Right lobe of liver (tissue), 6 donors: ENCODE measurements around the gene FAM110A. TPM values are rescaled to one million over a fixed set of nuclear protein-coding genes. Genes with fewer than 3 reads are reported as not detected.

ENCODE experiments used
- ATAC-seq, 4 donors: fragments of 200-7000 bp; cut with Tn5 transposase; one replicate each; pipeline ENCODE4 v1.9.1; 2020; ENCODE audit warnings: mild to moderate bottlenecking in 4 of 4, moderate library complexity in 4 of 4
- DNase-seq, 3 donors: peaks; one replicate each; pipeline ENCODE4 v3.0.0-alpha.2; 2020
- H3K27ac ChIP-seq, 3 donors: fragments of 200-600 bp; one replicate each; pipeline ENCODE4 v1.8.0; 2022
- H3K27me3 ChIP-seq, 2 donors: fragments of 200-600 bp; one replicate each; pipeline ENCODE4 v1.8.0; 2022
- H3K36me3 ChIP-seq, 4 donors: fragments of 200-600 bp; sonication (generic) in 1 of 4; one replicate each; pipeline versions ENCODE4 v1.5.1 to v1.8.0; 2017 to 2022; ENCODE audit warnings: control low read depth in 1 of 4
- H3K4me1 ChIP-seq, 4 donors: fragments of 200-600 bp; sonication (generic) in 1 of 4; one replicate each; pipeline versions ENCODE4 v1.5.1 to v1.8.0; 2017 to 2022; ENCODE audit warnings: control low read depth in 1 of 4
- H3K4me3 ChIP-seq, 3 donors: fragments of 200-600 bp; one replicate each; pipeline ENCODE4 v1.8.0; 2022
- H3K9me3 ChIP-seq, 4 donors: fragments of 200-600 bp; sonication (generic) in 1 of 4; one replicate each; pipeline versions ENCODE4 v1.5.1 to v1.8.0; 2017 to 2022; ENCODE audit warnings: control low read depth in 1 of 4
- POLR2A ChIP-seq: fragments of 450-650 bp; IDR thresholded peaks from one replicate; pipeline ENCODE4 v1.6.1; 2017; ENCODE audit warnings: antibody characterized with exemption, mild to moderate bottlenecking
- WGBS: methylation state at CpG from one replicate; pipeline ENCODE4 v1.1.6; 2018; ENCODE audit warnings: low coverage, low lambda C conversion rate; ENCODE audit not compliant: insufficient coverage; ENCODE audit errors: missing lambda C conversion rate; 5-methylcytosine and 5-hydroxymethylcytosine counted together
- intact Hi-C, 2 donors: fragments of 100-400 bp; cut with DNase I; formaldehyde crosslinking; loops; one replicate each; pipeline versions ENCODE4 v1.11.2 to v1.14.1; 2022
- total RNA-seq, 6 experiments: library from RNA; depleted of rRNA in 2 of 6; stranded (reverse); fragments of >200 nt in 2 of 6; fragmentation: NEBNext Ultra II Directional in 3 of 6; extraction: Animal tissue kit (Norgen Biotek cat#: 25700) in 3 of 6; gene quantifications; one replicate each; pipeline versions ENCODE4 v1.1.0 to v1.2.4, GENCODE V29; 2016 to 2023
- TF ChIP-seq, protein P1 (sequence below), 4 donors: fragments of 200-600 bp in 3 of 4; fragments of 450-650 bp in 1 of 4; IDR thresholded peaks; one replicate each; pipeline versions ENCODE4 v1.5.1 to v1.8.0; 2016 to 2022; ENCODE audit warnings: antibody characterized with exemption in 4 of 4, mild to moderate bottlenecking in 2 of 4
- donor health status: DM: no; HTN: yes; CAD: no.
- donor health status: DM: no; HTN: no; CAD: no.
- donor health status: DM: no; HTN: no; CAD: no.
- donor health status: DM: no; HTN: yes; CAD: no.
- donor health status: DM: no; HTN: yes; CAD: no.

The FAM110A gene
- total RNA-seq, 6 experiments from 2014 or later: 1.4 to 4.1 (median 2.7) TPM

GRCh38 chr20:819680-820322 is 13.7 kb upstream of the FAM110A start:
- Histone ChIP-seq H3K4me1 (no peaks in the 10 kb centered on the region), H3K27me3 (no peaks in the 10 kb centered on the region), H3K4me3 (no peak overlapping the region), H3K27ac (no peak overlapping the region), H3K36me3 (no peaks in the 10 kb centered on the region), H3K9me3 (no peaks in the 10 kb centered on the region)
- no peak for TF ChIP-seq POLR2A
- TF ChIP-seq, protein P1, sequence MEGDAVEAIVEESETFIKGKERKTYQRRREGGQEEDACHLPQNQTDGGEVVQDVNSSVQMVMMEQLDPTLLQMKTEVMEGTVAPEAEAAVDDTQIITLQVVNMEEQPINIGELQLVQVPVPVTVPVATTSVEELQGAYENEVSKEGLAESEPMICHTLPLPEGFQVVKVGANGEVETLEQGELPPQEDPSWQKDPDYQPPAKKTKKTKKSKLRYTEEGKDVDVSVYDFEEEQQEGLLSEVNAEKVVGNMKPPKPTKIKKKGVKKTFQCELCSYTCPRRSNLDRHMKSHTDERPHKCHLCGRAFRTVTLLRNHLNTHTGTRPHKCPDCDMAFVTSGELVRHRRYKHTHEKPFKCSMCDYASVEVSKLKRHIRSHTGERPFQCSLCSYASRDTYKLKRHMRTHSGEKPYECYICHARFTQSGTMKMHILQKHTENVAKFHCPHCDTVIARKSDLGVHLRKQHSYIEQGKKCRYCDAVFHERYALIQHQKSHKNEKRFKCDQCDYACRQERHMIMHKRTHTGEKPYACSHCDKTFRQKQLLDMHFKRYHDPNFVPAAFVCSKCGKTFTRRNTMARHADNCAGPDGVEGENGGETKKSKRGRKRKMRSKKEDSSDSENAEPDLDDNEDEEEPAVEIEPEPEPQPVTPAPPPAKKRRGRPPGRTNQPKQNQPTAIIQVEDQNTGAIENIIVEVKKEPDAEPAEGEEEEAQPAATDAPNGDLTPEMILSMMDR (IDR thresholded peaks at IDR 0.05): no peak
- intact Hi-C loops: loop anchor here (5.0 to 10.0 kb wide), 2 partner anchors 138 to 385 kb away; partner anchors contain the start of gene C20orf202 (in 1 of the 2)
- 30% methylated on average over 3 of the region's 8 CpGs for WGBS
- ATAC-seq (no peak), DNase-seq (no peak)

DNA sequence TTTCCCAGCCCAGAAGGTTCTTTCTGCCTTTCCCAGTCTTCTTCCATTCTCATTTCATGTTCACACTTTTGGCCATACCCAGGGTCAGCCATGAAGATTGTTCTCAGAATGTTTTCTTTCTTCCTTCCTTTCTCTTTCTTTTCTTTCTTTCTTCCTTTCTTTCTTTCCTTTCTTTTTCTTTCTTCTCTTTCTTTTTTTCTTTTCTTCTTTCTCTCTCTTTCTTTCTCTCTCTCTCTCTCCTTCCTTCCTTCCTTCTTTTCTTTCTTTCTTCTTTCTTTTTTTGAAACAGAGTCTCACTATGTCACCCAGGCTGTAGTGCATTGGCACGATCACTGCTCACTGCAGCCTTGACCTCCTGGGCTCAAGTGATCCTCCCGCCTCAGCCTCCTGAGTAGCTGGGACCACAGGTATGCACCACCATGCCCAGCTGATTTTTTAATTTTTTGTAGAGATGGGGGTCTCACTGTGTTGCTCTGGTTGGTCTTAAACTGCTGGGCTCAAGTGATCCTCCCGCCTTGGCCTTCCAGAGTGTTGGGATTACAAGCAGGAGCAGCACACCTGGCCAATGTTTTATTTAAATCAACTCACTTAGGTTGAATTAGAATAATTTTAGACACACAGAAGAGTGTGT is 13.1 kb upstream of the FAM110A start:
- 90% methylated on average over 2 of the region's 3 CpGs for WGBS
- Histone ChIP-seq H3K36me3 (no peaks in the 10 kb centered on the region), H3K9me3 (no peaks in the 10 kb centered on the region), H3K4me3 (no peak overlapping the region), H3K27me3 (no peaks in the 10 kb centered on the region), H3K27ac (no peak overlapping the region), H3K4me1 (no peaks in the 10 kb centered on the region)
- DNase-seq (no peak), ATAC-seq (no peak)
- TF ChIP-seq, protein P1 (IDR thresholded peaks at IDR 0.05): no peak
- no peak for TF ChIP-seq POLR2A
- intact Hi-C loops: no loop called here

GRCh38 chr20:821046-821730 is 12.3 kb upstream of the FAM110A start:
- H3K27ac ChIP-seq: no peak overlapping the region
- no peaks in the 10 kb centered on the region for H3K36me3 ChIP-seq
- intact Hi-C loops: no loop called here
- ATAC-seq: no peak
- H3K27me3 ChIP-seq: no peaks in the 10 kb centered on the region
- H3K4me3 ChIP-seq: no peak overlapping the region
- 39% methylated on average over 1 of the region's 6 CpGs for WGBS
- no peak for DNase-seq
- H3K9me3 ChIP-seq: no peaks in the 10 kb centered on the region
- no peak for TF ChIP-seq POLR2A
- TF ChIP-seq, protein P1 (IDR thresholded peaks at IDR 0.05): no peak
- no peaks in the 10 kb centered on the region for H3K4me1 ChIP-seq

GRCh38 chr20:821731-822065 is 11.8 kb upstream of the FAM110A start:
- intact Hi-C loops: no loop called here
- H3K27me3 ChIP-seq: no peaks in the 10 kb centered on the region
- 85% methylated on average over 2 of the region's 3 CpGs for WGBS
- TF ChIP-seq, protein P1 (IDR thresholded peaks at IDR 0.05): no peak
- no peak for TF ChIP-seq POLR2A
- no peak overlapping the region for H3K27ac ChIP-seq
- H3K4me1 ChIP-seq: no peaks in the 10 kb centered on the region
- no peak overlapping the region for H3K4me3 ChIP-seq
- no peaks in the 10 kb centered on the region for H3K9me3 ChIP-seq
- ATAC-seq (no peak), DNase-seq (no peak)
- H3K36me3 ChIP-seq: no peaks in the 10 kb centered on the region
